Neural cell (in vitro differentiated cells): ENCODE measurements around the gene ARPC5L. TPM values are rescaled to one million over a fixed set of nuclear protein-coding genes. Genes with fewer than 3 reads are reported as not detected.
A peak's percentile ranks its signal among the peaks of the same experiment; 100 is the strongest.

ENCODE experiments used
- H2AFZ ChIP-seq: fragments of 200-600, 300-800 bp; sonication (generic), shearing (Covaris generic); 2 replicates; pipeline ENCODE4 v1.6.0; 2014; ENCODE audit warnings: low read depth, mild to moderate bottlenecking, antibody characterized with exemption, low read length, moderate library complexity
- H3F3A ChIP-seq: fragments of 200-600 bp; shearing (Covaris generic); 2 replicates; pipeline ENCODE4 v1.6.1; 2016; ENCODE audit warnings: mild to moderate bottlenecking, moderate library complexity, mixed read lengths, antibody characterized with exemption, low read length; ENCODE audit not compliant: insufficient read depth, poor library complexity, severe bottlenecking
- H3K27ac ChIP-seq: fragments of 200-600, 300-800 bp; sonication (generic), shearing (Covaris generic); 2 replicates; pipeline ENCODE4 v1.5.1; 2014; ENCODE audit warnings: mild to moderate bottlenecking, low read length, moderate library complexity
- H3K27me3 ChIP-seq: fragments of 300-800, 200-600 bp; sonication (generic), shearing (Covaris generic); 2 replicates; pipeline ENCODE4 v1.6.0; 2014; ENCODE audit warnings: mild to moderate bottlenecking, low read depth, low read length, moderate library complexity; ENCODE audit not compliant: insufficient read depth
- H3K36me3 ChIP-seq: fragments of 300-800, 200-600 bp; sonication (generic), shearing (Covaris generic); 2 replicates; pipeline ENCODE4 v1.5.1; 2014; ENCODE audit warnings: mild to moderate bottlenecking, antibody characterized with exemption, low read length, moderate library complexity; ENCODE audit not compliant: insufficient read depth
- H3K4me2 ChIP-seq: fragments of 300-800, 200-600 bp; sonication (generic), shearing (Covaris generic); 2 replicates; pipeline ENCODE4 v1.6.0; 2014; ENCODE audit warnings: mild to moderate bottlenecking, low read length
- H3K4me3 ChIP-seq: fragments of 300-800, 200-600 bp; sonication (generic), shearing (Covaris generic); 2 replicates; pipeline ENCODE4 v1.5.1; 2014; ENCODE audit warnings: mild to moderate bottlenecking, low read length, moderate library complexity
- H3K79me2 ChIP-seq: fragments of 200-600 bp; shearing (Covaris generic); replicated peaks from 2 replicates; pipeline ENCODE4 v1.6.0; 2014; ENCODE audit warnings: mild to moderate bottlenecking, low read length, moderate library complexity; ENCODE audit not compliant: insufficient read depth
- H3K9ac ChIP-seq: fragments of 300-800, 200-600 bp; sonication (generic), shearing (Covaris generic); 2 replicates; pipeline ENCODE4 v1.6.1; 2016; ENCODE audit warnings: mild to moderate bottlenecking, low read length, mixed read lengths
- H3K9me2 ChIP-seq: fragments of 200-600 bp; shearing (Covaris generic); 2 replicates; pipeline ENCODE4 v1.6.1; 2016; ENCODE audit warnings: mild to moderate bottlenecking, low read length, mixed read lengths; ENCODE audit not compliant: insufficient read depth
- H3K9me3 ChIP-seq: fragments of 200-600, 300-800 bp; sonication (generic), shearing (Covaris generic); 2 replicates; pipeline ENCODE4 v1.6.1; 2016; ENCODE audit warnings: mild to moderate bottlenecking, mixed run types, low read length, moderate library complexity, mixed read lengths
- H4K20me1 ChIP-seq: fragments of 200-600 bp; shearing (Covaris generic); 2 replicates; pipeline ENCODE4 v1.6.1; 2016; ENCODE audit warnings: mild to moderate bottlenecking, mixed run types; ENCODE audit not compliant: insufficient read depth
- EP300 ChIP-seq: fragments of 450-650 bp; conservative IDR thresholded peaks from 2 replicates; pipeline ENCODE4 v1.6.1; 2014; ENCODE audit warnings: antibody characterized with exemption, mild to moderate bottlenecking, moderate library complexity; ENCODE audit not compliant: poor library complexity, severe bottlenecking
- EZH2 ChIP-seq: fragments of 200-600, 300-800 bp; shearing (Covaris generic), sonication (generic); IDR thresholded peaks from 2 replicates; pipeline ENCODE4 v1.6.1; 2014; ENCODE audit warnings: antibody characterized with exemption, low read length, borderline replicate concordance, mild to moderate bottlenecking; ENCODE audit not compliant: insufficient read depth, poor library complexity, severe bottlenecking
- MXI1 ChIP-seq: fragments of 450-650 bp; conservative IDR thresholded peaks from 2 replicates; pipeline ENCODE4 v1.6.1; 2014; ENCODE audit warnings: antibody characterized with exemption, mild to moderate bottlenecking; ENCODE audit not compliant: poor library complexity, severe bottlenecking
- POLR2AphosphoS5 ChIP-seq: IDR thresholded peaks from 2 replicates; pipeline ENCODE4 v1.6.1; 2012
- RAD21 ChIP-seq: fragments of 450-650 bp; conservative IDR thresholded peaks from 2 replicates; pipeline ENCODE4 v1.6.1; 2014; ENCODE audit warnings: antibody characterized with exemption, mild to moderate bottlenecking, moderate library complexity
- SMC3 ChIP-seq: fragments of 450-650 bp; conservative IDR thresholded peaks from 2 replicates; pipeline ENCODE4 v1.6.1; 2014; ENCODE audit warnings: antibody characterized with exemption, mild to moderate bottlenecking, moderate library complexity; ENCODE audit not compliant: poor library complexity
- TAF1 ChIP-seq: IDR thresholded peaks from 2 replicates; pipeline ENCODE4 v1.6.1; 2012; ENCODE audit warnings: low read depth
- polyA plus RNA-seq: library from polyadenylated mRNA; depleted of rRNA; stranded (reverse); fragments of >200 nt; gene quantifications from 2 replicates; pipeline ENCODE4 v1.2.3, GENCODE V29; 2014
- TF ChIP-seq, protein P1 (sequence below): fragments of 450-650 bp; IDR thresholded peaks from 2 replicates; pipeline ENCODE4 v1.5.1; 2014; ENCODE audit warnings: antibody characterized with exemption, mild to moderate bottlenecking, moderate library complexity; ENCODE audit not compliant: poor library complexity, severe bottlenecking
- TF ChIP-seq, protein P2 (sequence below): IDR thresholded peaks from 2 replicates; pipeline ENCODE4 v1.6.1; 2012; ENCODE audit warnings: borderline replicate concordance

ARPC5L gene
- polyA plus RNA-seq, 1 donor from 2014 or later, result 46.5 TPM

GRCh38 chr9:124870723-124871122 is 8.8 kb downstream of the ARPC5L start:
- H4K20me1 ChIP-seq, result no peaks in the 10 kb centered on the region
- H3K27me3 ChIP-seq, result no peaks in the 10 kb centered on the region
- no peaks in the 10 kb centered on the region for H3K9me2 ChIP-seq
- H3K9me3 ChIP-seq, result no peaks in the 10 kb centered on the region
- H3K4me2 ChIP-seq, result no peak overlapping the region
- H3K9ac ChIP-seq, result peak overlapping the region; percentile 98
- peak overlapping the region; percentile 99 for H3K4me3 ChIP-seq
- no peak overlapping the region for H3K27ac ChIP-seq
- TF ChIP-seq EP300 (no peak), EZH2 (no peak)
- TF ChIP-seq, protein P1, sequence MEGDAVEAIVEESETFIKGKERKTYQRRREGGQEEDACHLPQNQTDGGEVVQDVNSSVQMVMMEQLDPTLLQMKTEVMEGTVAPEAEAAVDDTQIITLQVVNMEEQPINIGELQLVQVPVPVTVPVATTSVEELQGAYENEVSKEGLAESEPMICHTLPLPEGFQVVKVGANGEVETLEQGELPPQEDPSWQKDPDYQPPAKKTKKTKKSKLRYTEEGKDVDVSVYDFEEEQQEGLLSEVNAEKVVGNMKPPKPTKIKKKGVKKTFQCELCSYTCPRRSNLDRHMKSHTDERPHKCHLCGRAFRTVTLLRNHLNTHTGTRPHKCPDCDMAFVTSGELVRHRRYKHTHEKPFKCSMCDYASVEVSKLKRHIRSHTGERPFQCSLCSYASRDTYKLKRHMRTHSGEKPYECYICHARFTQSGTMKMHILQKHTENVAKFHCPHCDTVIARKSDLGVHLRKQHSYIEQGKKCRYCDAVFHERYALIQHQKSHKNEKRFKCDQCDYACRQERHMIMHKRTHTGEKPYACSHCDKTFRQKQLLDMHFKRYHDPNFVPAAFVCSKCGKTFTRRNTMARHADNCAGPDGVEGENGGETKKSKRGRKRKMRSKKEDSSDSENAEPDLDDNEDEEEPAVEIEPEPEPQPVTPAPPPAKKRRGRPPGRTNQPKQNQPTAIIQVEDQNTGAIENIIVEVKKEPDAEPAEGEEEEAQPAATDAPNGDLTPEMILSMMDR, result no peak
- H3K36me3 ChIP-seq, result no peaks in the 10 kb centered on the region
- peaks cover 29% of the 10 kb centered on the region for H3K79me2 ChIP-seq
- no peak overlapping the region for H2AFZ ChIP-seq
- no peaks in the 10 kb centered on the region for H3F3A ChIP-seq

- H3K4me3 ChIP-seq, result peak overlapping the region; percentile 99
- H3K79me2 ChIP-seq, result peaks cover 29% of the 10 kb centered on the region
- TF ChIP-seq EZH2 (no peak), RAD21 (no peak), POLR2AphosphoS5 (no peak), SMC3 (no peak), MXI1 (no peak), EP300 (no peak), TAF1 (no peak)
- TF ChIP-seq, protein P1, result no peak
- TF ChIP-seq, protein P2, sequence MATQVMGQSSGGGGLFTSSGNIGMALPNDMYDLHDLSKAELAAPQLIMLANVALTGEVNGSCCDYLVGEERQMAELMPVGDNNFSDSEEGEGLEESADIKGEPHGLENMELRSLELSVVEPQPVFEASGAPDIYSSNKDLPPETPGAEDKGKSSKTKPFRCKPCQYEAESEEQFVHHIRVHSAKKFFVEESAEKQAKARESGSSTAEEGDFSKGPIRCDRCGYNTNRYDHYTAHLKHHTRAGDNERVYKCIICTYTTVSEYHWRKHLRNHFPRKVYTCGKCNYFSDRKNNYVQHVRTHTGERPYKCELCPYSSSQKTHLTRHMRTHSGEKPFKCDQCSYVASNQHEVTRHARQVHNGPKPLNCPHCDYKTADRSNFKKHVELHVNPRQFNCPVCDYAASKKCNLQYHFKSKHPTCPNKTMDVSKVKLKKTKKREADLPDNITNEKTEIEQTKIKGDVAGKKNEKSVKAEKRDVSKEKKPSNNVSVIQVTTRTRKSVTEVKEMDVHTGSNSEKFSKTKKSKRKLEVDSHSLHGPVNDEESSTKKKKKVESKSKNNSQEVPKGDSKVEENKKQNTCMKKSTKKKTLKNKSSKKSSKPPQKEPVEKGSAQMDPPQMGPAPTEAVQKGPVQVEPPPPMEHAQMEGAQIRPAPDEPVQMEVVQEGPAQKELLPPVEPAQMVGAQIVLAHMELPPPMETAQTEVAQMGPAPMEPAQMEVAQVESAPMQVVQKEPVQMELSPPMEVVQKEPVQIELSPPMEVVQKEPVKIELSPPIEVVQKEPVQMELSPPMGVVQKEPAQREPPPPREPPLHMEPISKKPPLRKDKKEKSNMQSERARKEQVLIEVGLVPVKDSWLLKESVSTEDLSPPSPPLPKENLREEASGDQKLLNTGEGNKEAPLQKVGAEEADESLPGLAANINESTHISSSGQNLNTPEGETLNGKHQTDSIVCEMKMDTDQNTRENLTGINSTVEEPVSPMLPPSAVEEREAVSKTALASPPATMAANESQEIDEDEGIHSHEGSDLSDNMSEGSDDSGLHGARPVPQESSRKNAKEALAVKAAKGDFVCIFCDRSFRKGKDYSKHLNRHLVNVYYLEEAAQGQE, result no peak
- H3K36me3 ChIP-seq, result no peaks in the 10 kb centered on the region
- H4K20me1 ChIP-seq, result no peaks in the 10 kb centered on the region
- no peak overlapping the region for H3K4me2 ChIP-seq
- H3K27me3 ChIP-seq, result no peaks in the 10 kb centered on the region
- no peak overlapping the region for H3K27ac ChIP-seq
- no peaks in the 10 kb centered on the region for H3F3A ChIP-seq
- no peaks in the 10 kb centered on the region for H3K9me2 ChIP-seq
- no peak overlapping the region for H3K9ac ChIP-seq
- H3K9me3 ChIP-seq, result no peaks in the 10 kb centered on the region
- H2AFZ ChIP-seq, result no peak overlapping the region
Measured at GRCh38 chr9:124871156-124871561, 9.2 kb downstream of the ARPC5L start.
